Gastrocnemius medialis (tissue), 4 donors: ENCODE data around the gene RTTN.

Experiments
- POLR2A ChIP-seq, 2 donors: fragments of 450-650 bp; IDR thresholded peaks; one replicate each; pipeline ENCODE4 v1.6.1; 2017; ENCODE audit warnings: antibody characterized with exemption in 2 of 2, mild to moderate bottlenecking in 2 of 2, moderate library complexity in 2 of 2
- TF ChIP-seq, protein P1 (sequence below), 5 experiments: fragments of 450-650 bp in 3 of 5; fragments of 200-600 bp in 2 of 5; sonication (generic) in 2 of 5; IDR thresholded peaks in 4 of 5; conservative IDR thresholded peaks in 1 of 5; 1 replicate in 4 of 5; 2 replicates in 1 of 5; pipeline ENCODE4 v1.5.1; 2016 to 2019; ENCODE audit warnings: antibody characterized with exemption in 5 of 5, mild to moderate bottlenecking in 3 of 5, moderate library complexity in 3 of 5

GRCh38 chr18:70154591-70155194 lies 50.8 kb downstream of the RTTN start:
- TF ChIP-seq, protein P1, sequence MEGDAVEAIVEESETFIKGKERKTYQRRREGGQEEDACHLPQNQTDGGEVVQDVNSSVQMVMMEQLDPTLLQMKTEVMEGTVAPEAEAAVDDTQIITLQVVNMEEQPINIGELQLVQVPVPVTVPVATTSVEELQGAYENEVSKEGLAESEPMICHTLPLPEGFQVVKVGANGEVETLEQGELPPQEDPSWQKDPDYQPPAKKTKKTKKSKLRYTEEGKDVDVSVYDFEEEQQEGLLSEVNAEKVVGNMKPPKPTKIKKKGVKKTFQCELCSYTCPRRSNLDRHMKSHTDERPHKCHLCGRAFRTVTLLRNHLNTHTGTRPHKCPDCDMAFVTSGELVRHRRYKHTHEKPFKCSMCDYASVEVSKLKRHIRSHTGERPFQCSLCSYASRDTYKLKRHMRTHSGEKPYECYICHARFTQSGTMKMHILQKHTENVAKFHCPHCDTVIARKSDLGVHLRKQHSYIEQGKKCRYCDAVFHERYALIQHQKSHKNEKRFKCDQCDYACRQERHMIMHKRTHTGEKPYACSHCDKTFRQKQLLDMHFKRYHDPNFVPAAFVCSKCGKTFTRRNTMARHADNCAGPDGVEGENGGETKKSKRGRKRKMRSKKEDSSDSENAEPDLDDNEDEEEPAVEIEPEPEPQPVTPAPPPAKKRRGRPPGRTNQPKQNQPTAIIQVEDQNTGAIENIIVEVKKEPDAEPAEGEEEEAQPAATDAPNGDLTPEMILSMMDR (IDR thresholded peaks at IDR 0.05 in 4 of 5, conservative IDR thresholded peaks at IDR 0.05 in 1 of 5) = no peak
- TF ChIP-seq POLR2A (IDR thresholded peaks at IDR 0.05) = no peak
